Measurements from ENCODE around the gene OMA1. TPM values are rescaled to one million over a fixed set of nuclear protein-coding genes. Genes with fewer than 3 reads are reported as not detected.
"Not testable (repeated sequence)": the region's sequence is repeated elsewhere in the genome, so short reads cannot be mapped to it uniquely, and the experiment has no call there.

Gene OMA1
- total RNA-seq, 5 donors from 2014 or later (not counting 1 experiment from before 2014, with no cell fraction given) = 31.3 to 50.4 (median 43.9) TPM

GRCh38 chr1:58582143-58582542 is 35.6 kb upstream of the OMA1 start:
- H3K9me3 ChIP-seq; H3K9me3 Mint-ChIP-seq; H3K4me3 ChIP-seq (ENCODE audit: control insufficient read depth in 1 of 2, extremely low read depth in 1 of 2, low read length in 1 of 2); DNase-seq; H3K4me1 ChIP-seq (ENCODE audit: control insufficient read depth in 1 of 2, extremely low read depth in 1 of 2, insufficient read depth in 2 of 2, low read length in 2 of 2); CTCF ChIA-PET; H3K27ac ChIP-seq (ENCODE audit: low read length); ATAC-seq (replicated peaks in 1 of 4); H3K36me3 Mint-ChIP-seq; H3K27ac Mint-ChIP-seq; H3K4me3 Mint-ChIP-seq; H3K4me1 Mint-ChIP-seq; H3K36me3 ChIP-seq (ENCODE audit: control insufficient read depth in 2 of 2, extremely low read depth in 1 of 2, insufficient read depth in 1 of 2, low read length in 1 of 2); POLR2A ChIA-PET: not testable (repeated sequence)
- H3K27me3 Mint-ChIP-seq = peaks cover 40 to 41% of the 10 kb centered on the region in 2 donors
- peaks cover 3 to 11% of the 10 kb centered on the region in 2 experiments for H3K27me3 ChIP-seq (replicated peaks in 1 of 2; ENCODE audit: control insufficient read depth in 2 of 2, extremely low read depth in 1 of 2, insufficient read depth in 2 of 2, low read length in 1 of 2)
- no CpG with 5 or more reads among the region's 1 CpG for WGBS (ENCODE audit: insufficient coverage)

DNA sequence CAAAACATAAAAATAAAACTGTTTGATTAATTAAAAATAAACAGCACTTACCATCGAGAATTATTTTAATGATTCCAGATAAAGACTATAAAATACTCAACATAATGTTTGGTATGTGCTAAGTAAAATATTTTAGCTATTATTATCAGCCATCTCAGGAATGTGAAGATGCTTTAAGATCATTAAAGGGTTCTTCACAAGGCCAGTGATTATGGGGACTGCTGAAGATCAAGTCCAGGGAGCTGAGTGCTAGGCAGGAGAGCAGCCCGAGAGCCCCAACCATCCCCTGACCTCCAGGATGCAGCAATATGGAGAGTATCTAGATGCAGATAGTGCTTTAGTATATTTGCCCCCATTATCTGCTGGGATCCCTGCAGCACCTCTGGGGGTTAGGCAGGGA is 35.1 kb upstream of the OMA1 start:
- no peaks in the 10 kb centered on the region for H3K36me3 Mint-ChIP-seq
- H3K27ac Mint-ChIP-seq = no peak overlapping the region
- H3K4me3 Mint-ChIP-seq = no peak overlapping the region
- WGBS (ENCODE audit: insufficient coverage) = no CpG with 5 or more reads among the region's 2 CpGs
- ChIA-PET POLR2A (no interaction called here), CTCF (no interaction called here)
- Histone ChIP-seq H3K4me1 (ENCODE audit: control insufficient read depth in 1 of 2, extremely low read depth in 1 of 2, insufficient read depth in 2 of 2, low read length in 2 of 2) (peaks cover 0 to 4% of the 10 kb centered on the region in 2 experiments), H3K27me3 (replicated peaks in 1 of 2; ENCODE audit: control insufficient read depth in 2 of 2, extremely low read depth in 1 of 2, insufficient read depth in 2 of 2, low read length in 1 of 2) (peaks cover 3 to 15% of the 10 kb centered on the region in 2 experiments), H3K4me3 (ENCODE audit: control insufficient read depth in 1 of 2, extremely low read depth in 1 of 2, low read length in 1 of 2) (no peak overlapping the region), H3K27ac (ENCODE audit: low read length) (no peak overlapping the region), H3K36me3 (ENCODE audit: control insufficient read depth in 2 of 2, extremely low read depth in 1 of 2, insufficient read depth in 1 of 2, low read length in 1 of 2) (no peaks in the 10 kb centered on the region), H3K9me3 (no peaks in the 10 kb centered on the region)
- DNase-seq = no peak
- peaks cover 35 to 43% of the 10 kb centered on the region in 2 donors for H3K27me3 Mint-ChIP-seq
- no peaks in the 10 kb centered on the region for H3K9me3 Mint-ChIP-seq
- H3K4me1 Mint-ChIP-seq = peaks cover 6 to 10% (median 9%) of the 10 kb centered on the region in 3 donors
- ATAC-seq (replicated peaks in 1 of 4) = no peak

DNA sequence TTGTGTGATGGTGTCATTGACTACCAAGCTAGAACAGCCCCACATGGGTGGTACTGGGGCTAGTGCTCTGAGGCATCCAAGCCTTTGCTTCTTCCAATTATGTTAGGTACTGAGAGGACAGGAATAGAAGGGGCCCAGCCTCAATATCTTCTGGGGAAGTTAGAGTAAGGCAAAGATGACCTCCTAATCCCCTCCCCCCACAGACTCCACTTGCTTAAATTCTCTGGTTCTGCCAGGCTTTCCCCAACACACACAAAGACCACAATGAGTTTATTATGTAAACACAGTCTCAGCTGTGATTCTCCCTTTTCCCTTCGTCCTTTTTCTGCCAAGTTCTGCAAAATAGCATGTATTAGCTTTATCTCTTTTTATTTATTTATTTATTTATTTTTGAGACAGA is 33.7 kb upstream of the OMA1 start:
- H3K27ac Mint-ChIP-seq = no peak overlapping the region
- DNase-seq (no peak), ATAC-seq (replicated peaks in 1 of 4) (no peak)
- H3K4me3 Mint-ChIP-seq = no peak overlapping the region
- H3K9me3 ChIP-seq = no peaks in the 10 kb centered on the region
- ChIA-PET CTCF (no interaction called here), POLR2A (no interaction called here)
- peaks cover 0 to 11% of the 10 kb centered on the region in 2 experiments for H3K4me1 ChIP-seq (ENCODE audit: control insufficient read depth in 1 of 2, extremely low read depth in 1 of 2, insufficient read depth in 2 of 2, low read length in 2 of 2)
- WGBS (ENCODE audit: insufficient coverage) = no CpG with 5 or more reads among the region's 1 CpG
- H3K27me3 Mint-ChIP-seq = peaks cover 43 to 54% of the 10 kb centered on the region in 2 donors
- H3K4me3 ChIP-seq (ENCODE audit: control insufficient read depth in 1 of 2, extremely low read depth in 1 of 2, low read length in 1 of 2) = no peak overlapping the region
- H3K27me3 ChIP-seq (replicated peaks in 1 of 2; ENCODE audit: control insufficient read depth in 2 of 2, extremely low read depth in 1 of 2, insufficient read depth in 2 of 2, low read length in 1 of 2) = peaks cover 5 to 21% of the 10 kb centered on the region in 2 experiments
- no peaks in the 10 kb centered on the region for H3K9me3 Mint-ChIP-seq
- H3K36me3 ChIP-seq (ENCODE audit: control insufficient read depth in 2 of 2, extremely low read depth in 1 of 2, insufficient read depth in 1 of 2, low read length in 1 of 2) = no peaks in the 10 kb centered on the region
- H3K36me3 Mint-ChIP-seq = no peaks in the 10 kb centered on the region
- peaks cover 15 to 22% (median 20%) of the 10 kb centered on the region in 3 donors for H3K4me1 Mint-ChIP-seq
- no peak overlapping the region for H3K27ac ChIP-seq (ENCODE audit: low read length)

DNA sequence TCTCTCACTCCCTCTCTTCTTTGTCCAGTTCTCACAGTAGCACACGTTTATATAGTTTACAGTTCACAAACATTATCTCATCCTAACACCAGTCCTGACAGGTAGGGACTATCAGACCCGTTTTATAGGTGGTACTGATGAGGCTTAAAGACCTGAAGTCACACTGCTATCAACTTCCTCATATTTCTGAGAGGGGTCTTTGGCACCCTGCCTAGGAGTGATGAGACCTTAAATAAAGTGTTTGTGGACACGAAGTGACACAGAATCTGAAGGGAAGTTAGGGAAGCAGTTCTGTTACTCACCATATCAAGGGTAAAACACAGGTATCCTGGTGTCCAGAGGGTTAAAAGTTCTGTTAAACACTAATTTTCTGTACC is 31.1 kb upstream of the OMA1 start:
- Histone ChIP-seq H3K4me1 (ENCODE audit: control insufficient read depth in 1 of 2, extremely low read depth in 1 of 2, insufficient read depth in 2 of 2, low read length in 2 of 2) (peaks cover 0 to 11% of the 10 kb centered on the region in 2 experiments), H3K27ac (ENCODE audit: low read length) (no peak overlapping the region), H3K4me3 (ENCODE audit: control insufficient read depth in 1 of 2, extremely low read depth in 1 of 2, low read length in 1 of 2) (no peak overlapping the region), H3K9me3 (no peaks in the 10 kb centered on the region), H3K36me3 (ENCODE audit: control insufficient read depth in 2 of 2, extremely low read depth in 1 of 2, insufficient read depth in 1 of 2, low read length in 1 of 2) (no peaks in the 10 kb centered on the region), H3K27me3 (replicated peaks in 1 of 2; ENCODE audit: control insufficient read depth in 2 of 2, extremely low read depth in 1 of 2, insufficient read depth in 2 of 2, low read length in 1 of 2) (peaks cover 5 to 24% of the 10 kb centered on the region in 2 experiments)
- H3K4me3 Mint-ChIP-seq = peak overlapping the region; percentile 7 to 70 (median 60)
- H3K4me1 Mint-ChIP-seq = peaks cover 22 to 34% (median 34%) of the 10 kb centered on the region in 3 donors
- no CpG with 5 or more reads among the region's 3 CpGs for WGBS (ENCODE audit: insufficient coverage)
- H3K27ac Mint-ChIP-seq = peak overlapping the region in 1 of 2 donors; percentile 25
- H3K27me3 Mint-ChIP-seq = peaks cover 53 to 59% of the 10 kb centered on the region in 2 donors
- ATAC-seq (replicated peaks in 1 of 4) = no peak
- ChIA-PET POLR2A (no interaction called here), CTCF (no interaction called here)
- no peaks in the 10 kb centered on the region for H3K9me3 Mint-ChIP-seq
- H3K36me3 Mint-ChIP-seq = no peaks in the 10 kb centered on the region
- DNase-seq = no peak

GRCh38 chr1:58576727-58577653 is 30.5 kb upstream of the OMA1 start, which contains the start of gene TACSTD2:
TSS of gene TACSTD2 (minus strand) at chr1:58577252. CDS start at chr1:58577156, 96 bp downstream.
- ATAC-seq (replicated peaks in 1 of 4) (peak in 1 of 4 experiments; percentile 35), DNase-seq (peak in 1 of 35 experiments; percentile 3)
- ChIA-PET POLR2A (no interaction called here), CTCF (no interaction called here)
- no peaks in the 10 kb centered on the region for H3K9me3 ChIP-seq
- WGBS (ENCODE audit: insufficient coverage) = 23% methylated on average over 99 of the region's 107 CpGs
- peaks cover 5 to 24% of the 10 kb centered on the region in 2 experiments for H3K27me3 ChIP-seq (replicated peaks in 1 of 2; ENCODE audit: control insufficient read depth in 2 of 2, extremely low read depth in 1 of 2, insufficient read depth in 2 of 2, low read length in 1 of 2)
- H3K27me3 Mint-ChIP-seq = peaks cover 59 to 60% of the 10 kb centered on the region in 2 donors
- H3K36me3 Mint-ChIP-seq = no peaks in the 10 kb centered on the region
- peak within 1 kb of the TSS; percentile 23 to 57 for H3K4me3 ChIP-seq (ENCODE audit: control insufficient read depth in 1 of 2, extremely low read depth in 1 of 2, low read length in 1 of 2)
- peaks cover 22 to 34% (median 34%) of the 10 kb centered on the region in 3 donors for H3K4me1 Mint-ChIP-seq
- H3K4me3 Mint-ChIP-seq = peak within 1 kb of the TSS; percentile 70 to 76 (median 70)
- no peaks in the 10 kb centered on the region for H3K36me3 ChIP-seq (ENCODE audit: control insufficient read depth in 2 of 2, extremely low read depth in 1 of 2, insufficient read depth in 1 of 2, low read length in 1 of 2)
- H3K27ac ChIP-seq (ENCODE audit: low read length) = no peak within 1 kb of the TSS
- peaks cover 0 to 11% of the 10 kb centered on the region in 2 experiments for H3K4me1 ChIP-seq (ENCODE audit: control insufficient read depth in 1 of 2, extremely low read depth in 1 of 2, insufficient read depth in 2 of 2, low read length in 2 of 2)
- no peaks in the 10 kb centered on the region for H3K9me3 Mint-ChIP-seq
- peak within 1 kb of the TSS in 1 of 2 donors; percentile 25 for H3K27ac Mint-ChIP-seq

DNA sequence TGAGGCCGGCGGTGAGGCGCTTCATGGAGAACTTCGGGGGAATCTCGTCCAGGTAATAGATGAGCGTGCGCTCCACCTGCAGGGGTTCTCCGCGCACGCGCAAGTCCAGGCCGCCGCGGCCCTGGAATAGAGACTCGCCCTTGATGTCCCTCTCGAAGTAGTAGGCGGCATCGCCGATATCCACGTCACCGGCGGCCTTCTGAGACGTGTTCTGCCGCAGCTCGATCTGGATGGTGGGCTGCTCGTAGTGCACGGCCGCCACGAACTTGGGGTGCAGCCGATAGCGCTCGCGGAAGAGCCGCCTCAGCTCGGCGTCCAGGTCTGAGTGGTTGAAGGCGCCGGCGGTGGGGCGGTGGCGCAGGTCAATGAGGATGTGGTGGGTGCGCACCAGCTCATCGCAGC is 29.8 kb upstream of the OMA1 start:
- 5% methylated on average over 43 of the region's 43 CpGs for WGBS (ENCODE audit: insufficient coverage)
- ChIA-PET CTCF (no interaction called here), POLR2A (no interaction called here)
- H3K27me3 Mint-ChIP-seq = peaks cover 61 to 63% of the 10 kb centered on the region in 2 donors
- H3K4me1 Mint-ChIP-seq = peaks cover 22 to 34% (median 34%) of the 10 kb centered on the region in 3 donors
- H3K27me3 ChIP-seq (replicated peaks in 1 of 2; ENCODE audit: control insufficient read depth in 2 of 2, extremely low read depth in 1 of 2, insufficient read depth in 2 of 2, low read length in 1 of 2) = peaks cover 5 to 24% of the 10 kb centered on the region in 2 experiments
- peaks cover 0 to 11% of the 10 kb centered on the region in 2 experiments for H3K4me1 ChIP-seq (ENCODE audit: control insufficient read depth in 1 of 2, extremely low read depth in 1 of 2, insufficient read depth in 2 of 2, low read length in 2 of 2)
- H3K36me3 Mint-ChIP-seq = no peaks in the 10 kb centered on the region
- H3K9me3 ChIP-seq = no peaks in the 10 kb centered on the region
- no peaks in the 10 kb centered on the region for H3K9me3 Mint-ChIP-seq
- peak overlapping the region; percentile 23 to 57 for H3K4me3 ChIP-seq (ENCODE audit: control insufficient read depth in 1 of 2, extremely low read depth in 1 of 2, low read length in 1 of 2)
- ATAC-seq (replicated peaks in 1 of 4) = no peak
- peak in 4 of 35 experiments; percentile 2 to 13 (median 8) for DNase-seq
- H3K27ac ChIP-seq (ENCODE audit: low read length) = no peak overlapping the region
- no peaks in the 10 kb centered on the region for H3K36me3 ChIP-seq (ENCODE audit: control insufficient read depth in 2 of 2, extremely low read depth in 1 of 2, insufficient read depth in 1 of 2, low read length in 1 of 2)
- H3K4me3 Mint-ChIP-seq = peak overlapping the region; percentile 70 to 76 (median 70)
- no peak overlapping the region for H3K27ac Mint-ChIP-seq

All from T-cell (primary cell).